ENCODE data around the gene PLEKHM2.

PLEKHM2 gene

DNA sequence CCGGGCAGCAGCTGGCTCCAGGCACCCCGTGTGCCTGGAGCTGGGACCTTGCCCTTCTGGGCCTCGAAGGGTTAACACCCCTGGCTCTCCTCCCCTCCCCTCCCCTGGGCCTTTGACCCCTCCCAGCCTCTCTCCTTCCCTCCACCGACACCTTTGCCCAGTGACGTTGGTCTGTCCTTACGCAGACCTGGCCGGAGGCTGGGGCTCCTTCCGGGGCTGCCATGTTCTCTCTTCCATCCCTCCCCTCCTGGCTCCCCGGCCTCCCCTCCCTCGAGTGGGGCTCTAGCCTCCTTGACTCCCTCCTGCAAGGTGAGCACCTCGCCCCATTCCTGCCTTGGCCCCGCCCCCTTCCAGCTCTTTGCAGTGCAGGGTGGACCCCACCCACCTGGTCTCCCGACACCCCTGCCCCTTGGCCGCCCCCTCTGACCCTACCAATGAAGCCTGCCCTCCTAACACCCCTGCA is 58.2 kb downstream of the PLEKHM2 start, which contains the start of gene TMEM82:
Gene TMEM82, plus strand, starts transcription at position 161 of the 463 bp plus-strand sequence. Its CDS starts 61 bp downstream, at position 222.
- DNase-seq: no peak

DNA sequence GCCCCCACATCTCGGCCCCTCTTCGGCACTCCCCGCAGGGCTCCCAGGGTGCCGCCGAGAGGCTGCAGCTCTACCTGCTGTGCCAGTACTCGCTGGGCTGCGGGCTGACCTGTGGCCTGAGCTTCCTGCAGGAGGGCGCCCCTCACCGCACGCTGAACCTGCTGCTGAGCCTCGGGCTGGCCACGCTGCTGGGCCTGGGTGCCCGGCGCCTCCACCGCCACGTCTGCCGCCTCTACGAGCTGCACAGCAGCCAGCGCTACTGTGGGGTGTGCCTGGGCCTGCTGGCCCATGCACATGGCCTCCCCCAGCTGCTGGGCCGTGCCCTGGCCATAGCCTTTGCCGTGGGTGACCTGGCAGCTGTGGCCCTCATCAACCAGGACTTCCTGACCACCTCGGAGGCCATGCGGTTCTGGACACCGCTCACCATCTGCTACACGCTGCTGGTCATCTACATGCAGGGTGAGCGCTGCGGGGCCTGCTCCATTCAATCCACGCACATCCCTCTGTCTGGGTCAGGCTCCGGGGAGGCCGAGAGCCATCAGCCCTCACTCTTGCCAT is 60.1 kb downstream of the PLEKHM2 start:
- DNase-seq: no peak

DNA sequence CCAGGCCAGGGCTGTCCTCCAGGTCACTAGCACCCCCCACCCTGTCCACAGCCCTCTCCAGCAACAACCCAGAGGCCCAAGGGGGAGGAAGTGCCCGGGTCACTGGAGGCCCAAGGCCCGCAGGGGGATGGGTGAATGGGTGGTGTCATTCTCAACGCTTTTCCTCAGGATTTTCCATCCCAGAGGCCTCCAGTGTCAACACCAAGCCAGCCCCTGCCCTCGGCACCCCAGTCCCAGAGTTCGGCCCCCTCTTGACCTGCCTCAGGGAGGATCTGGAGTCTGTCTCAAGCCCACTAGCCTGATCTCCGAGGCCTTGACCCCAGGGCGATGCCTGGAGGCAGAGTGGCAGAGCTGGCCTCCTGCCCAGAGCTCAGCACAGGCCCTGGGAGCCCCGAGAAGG is 63.3 kb downstream of the PLEKHM2 start:
- no peak for DNase-seq

DNA sequence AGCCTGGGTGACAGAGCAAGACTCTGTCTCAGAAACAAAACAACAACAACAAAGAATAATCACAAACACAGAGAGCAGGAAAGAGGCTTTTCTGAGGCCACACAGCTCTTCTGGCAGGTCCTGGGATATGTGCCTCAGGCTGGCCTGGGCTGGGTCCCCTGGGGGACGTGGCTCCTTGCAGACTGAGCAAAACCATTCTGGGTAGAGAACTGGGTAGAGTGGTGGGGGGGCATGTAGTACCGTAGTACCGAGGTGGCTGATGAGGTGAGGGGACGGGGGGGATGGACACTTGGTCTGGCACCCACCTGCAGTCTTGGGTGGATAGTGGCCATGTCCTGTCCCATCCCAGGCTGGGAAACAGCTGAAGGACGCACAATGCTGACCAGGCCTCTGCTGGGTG is 64.1 kb downstream of the PLEKHM2 start:
- no peak for DNase-seq

DNA sequence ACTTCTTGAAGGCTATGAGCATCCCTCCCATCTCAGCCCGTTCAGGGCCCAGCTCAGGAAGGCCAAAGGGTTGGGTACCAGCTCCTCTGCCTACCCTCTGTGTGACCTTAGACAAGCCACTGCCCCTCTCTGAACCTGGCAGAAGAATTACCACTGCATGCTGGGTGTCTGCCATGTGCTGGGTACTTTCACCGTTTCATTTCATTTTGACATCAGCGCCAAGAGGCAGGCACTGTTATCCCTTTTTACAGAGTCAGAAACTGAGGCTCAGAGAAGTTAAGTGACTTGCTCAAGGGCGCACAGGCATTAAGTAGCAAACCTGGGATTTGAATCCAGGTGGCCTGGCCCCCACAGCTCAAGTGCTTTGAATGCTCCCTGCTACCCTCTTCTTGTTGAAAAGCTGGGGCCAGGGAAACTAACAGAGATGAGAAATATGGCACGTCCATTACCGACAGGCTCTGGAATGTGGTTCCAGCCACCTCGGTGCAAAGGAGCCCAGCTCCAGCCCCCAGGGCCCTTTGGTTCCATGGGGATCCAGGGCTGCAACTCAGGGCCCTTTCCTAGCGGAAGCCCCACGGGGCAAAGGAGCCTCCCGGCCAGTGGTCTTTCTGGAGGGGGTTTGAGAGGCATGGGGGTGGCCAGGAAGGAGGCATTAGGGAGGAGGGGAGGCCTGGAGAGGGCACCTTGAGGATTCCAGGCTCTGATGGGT is 64.7 kb downstream of the PLEKHM2 start:
- DNase-seq: no peak

DNA sequence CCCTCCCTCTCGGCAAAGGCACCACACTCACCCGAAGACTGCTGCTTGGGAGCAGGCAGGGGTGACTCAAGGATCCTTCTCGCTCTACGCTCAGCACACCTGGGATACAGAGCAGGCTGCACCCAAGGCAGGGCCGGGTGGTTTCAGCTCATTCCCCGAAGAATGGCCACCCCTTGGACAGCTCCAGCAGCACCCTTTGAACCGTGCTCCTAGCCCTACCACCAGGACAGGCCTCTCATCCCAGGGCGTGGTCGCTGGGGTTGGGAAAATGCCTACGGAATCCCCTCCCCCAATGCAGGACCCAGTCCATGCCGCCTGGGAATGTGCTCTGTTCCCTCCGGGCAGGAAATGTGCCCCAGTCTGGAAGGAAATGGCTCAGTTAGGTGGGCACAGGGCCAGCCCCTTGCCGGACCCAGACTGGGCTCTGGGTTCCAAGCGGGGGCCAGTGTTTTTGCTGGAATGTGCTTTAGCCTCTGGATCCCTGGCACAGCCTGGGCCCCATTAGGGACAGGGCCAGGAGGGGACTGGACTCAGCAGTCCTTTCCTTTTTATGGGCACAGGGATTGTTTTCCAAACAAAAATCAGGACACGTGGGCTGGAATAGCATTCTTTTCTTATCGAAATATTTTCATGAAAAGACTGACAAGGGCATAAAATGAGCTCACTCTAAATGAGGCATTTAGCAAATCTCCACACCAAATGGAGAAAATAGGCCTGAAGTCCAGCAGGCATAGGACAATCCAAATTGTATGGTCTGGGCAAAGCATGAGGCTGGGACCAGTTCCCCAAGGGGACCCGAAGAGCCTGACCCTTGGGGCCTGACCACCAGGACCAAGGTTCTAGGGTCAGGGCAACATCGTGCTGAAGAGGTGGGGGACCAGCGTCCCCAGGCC is 65.5 kb downstream of the PLEKHM2 start:
- DNase-seq: no peak

DNA sequence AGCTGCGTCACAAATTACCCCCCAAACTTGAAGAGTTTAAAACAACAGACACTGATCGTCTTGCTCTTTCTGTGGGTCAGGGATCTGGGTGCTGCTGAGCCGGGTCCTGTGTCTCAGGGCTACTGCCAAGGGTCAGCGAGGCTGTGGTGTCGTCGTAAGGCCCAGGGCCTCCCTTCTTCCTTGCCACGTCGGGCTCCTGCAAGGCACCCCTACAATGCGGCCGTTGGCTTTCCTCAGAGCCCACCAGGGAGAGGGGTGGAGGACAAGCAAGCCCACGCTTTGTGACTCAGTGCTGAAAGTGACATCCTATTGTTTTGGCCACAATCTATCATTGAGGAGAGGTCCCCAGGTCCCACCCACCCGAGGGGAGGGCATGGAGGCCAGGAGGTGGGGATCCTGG is 66.8 kb downstream of the PLEKHM2 start:
- no peak for DNase-seq

DNA sequence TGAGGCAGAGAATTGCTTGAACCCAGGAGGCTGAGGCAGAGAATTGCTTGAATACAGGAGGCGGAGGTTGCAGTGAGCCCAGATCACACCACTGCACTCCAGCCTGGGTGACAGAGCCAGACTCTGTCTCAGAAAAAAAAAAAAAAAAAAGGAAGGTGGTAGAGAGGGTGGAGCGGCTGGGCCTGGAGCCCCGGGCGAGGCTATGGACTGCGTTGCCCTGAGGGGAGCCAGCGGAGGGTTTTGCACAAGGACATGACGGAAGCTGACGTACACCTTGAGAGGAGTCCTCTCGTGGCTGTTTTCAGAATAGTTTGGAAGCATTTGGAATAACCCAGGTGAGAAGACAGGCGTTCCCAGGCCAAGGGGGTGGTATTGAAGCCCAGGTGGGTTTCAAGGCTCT is 67.6 kb downstream of the PLEKHM2 start:
- DNase-seq: no peak

DNA sequence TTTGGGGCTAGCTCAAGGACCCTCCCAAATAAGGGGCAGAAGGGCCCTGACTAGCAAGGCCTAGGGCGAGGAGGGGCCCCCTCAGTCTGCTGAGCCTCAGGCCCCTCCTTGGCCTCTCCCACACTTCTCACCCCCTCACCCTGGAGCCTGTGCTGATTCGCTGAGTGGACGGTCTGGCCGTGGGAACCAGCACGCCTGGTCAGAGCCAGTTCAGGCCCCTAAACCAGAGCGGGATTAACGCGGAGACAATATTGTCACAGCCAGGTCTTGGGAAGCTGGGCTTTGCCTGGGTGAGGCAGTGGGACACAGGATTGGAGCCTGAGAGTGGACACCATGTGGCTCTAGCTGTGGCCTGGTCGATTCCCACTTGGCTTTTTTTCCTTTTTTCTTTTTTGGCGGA is 69.7 kb downstream of the PLEKHM2 start:
- DNase-seq: no peak

DNA sequence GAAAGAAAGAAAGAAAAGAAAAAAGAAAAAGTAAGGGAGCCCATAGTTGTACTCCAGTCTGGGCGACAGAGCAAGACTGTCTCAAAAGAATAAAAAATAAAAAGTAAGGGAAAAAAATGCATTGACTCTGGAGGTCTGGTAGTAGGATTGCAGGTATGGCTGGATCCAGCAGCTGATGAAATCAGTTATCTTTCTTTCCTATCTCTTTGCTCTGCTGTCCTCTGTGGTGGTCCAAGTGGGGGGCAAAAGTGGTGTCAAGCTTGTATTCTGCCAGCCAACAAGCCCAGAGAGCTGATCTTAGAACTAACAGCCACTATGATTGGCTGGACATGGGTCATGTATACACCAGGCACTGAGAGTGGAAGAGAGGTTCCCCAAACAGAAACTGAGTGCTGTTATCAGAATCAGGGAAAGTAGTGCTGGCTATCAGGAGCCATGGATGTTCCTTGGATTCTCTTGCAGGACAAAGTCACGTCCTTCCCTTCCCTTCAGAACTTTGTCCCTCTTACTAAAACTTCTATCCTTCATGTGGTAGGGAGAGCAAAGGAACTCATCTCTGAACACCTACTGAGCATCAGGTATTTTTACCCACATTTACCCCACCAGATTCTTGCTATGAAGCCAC is 71.0 kb downstream of the PLEKHM2 start:
- no peak for DNase-seq

DNA sequence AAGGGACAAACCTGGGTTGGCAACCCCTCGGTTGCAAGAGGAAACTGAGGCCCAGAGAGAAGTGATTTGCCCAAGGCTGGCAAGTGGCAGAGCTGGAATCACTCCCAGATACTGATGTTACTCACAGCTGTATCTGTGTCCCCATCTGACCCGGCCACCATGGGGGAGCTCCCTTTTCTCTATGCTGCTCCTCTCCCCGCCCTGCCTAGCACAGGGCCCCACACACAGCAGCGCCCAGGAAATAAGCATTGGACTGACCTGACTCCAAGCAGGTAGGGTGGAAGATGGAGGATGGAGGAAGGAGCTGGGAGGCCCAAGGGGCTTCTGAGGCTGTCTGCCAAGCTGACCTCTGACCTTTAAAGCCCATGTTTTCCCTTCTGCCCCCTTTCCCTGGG is 71.5 kb downstream of the PLEKHM2 start:
- DNase-seq: no peak

DNA sequence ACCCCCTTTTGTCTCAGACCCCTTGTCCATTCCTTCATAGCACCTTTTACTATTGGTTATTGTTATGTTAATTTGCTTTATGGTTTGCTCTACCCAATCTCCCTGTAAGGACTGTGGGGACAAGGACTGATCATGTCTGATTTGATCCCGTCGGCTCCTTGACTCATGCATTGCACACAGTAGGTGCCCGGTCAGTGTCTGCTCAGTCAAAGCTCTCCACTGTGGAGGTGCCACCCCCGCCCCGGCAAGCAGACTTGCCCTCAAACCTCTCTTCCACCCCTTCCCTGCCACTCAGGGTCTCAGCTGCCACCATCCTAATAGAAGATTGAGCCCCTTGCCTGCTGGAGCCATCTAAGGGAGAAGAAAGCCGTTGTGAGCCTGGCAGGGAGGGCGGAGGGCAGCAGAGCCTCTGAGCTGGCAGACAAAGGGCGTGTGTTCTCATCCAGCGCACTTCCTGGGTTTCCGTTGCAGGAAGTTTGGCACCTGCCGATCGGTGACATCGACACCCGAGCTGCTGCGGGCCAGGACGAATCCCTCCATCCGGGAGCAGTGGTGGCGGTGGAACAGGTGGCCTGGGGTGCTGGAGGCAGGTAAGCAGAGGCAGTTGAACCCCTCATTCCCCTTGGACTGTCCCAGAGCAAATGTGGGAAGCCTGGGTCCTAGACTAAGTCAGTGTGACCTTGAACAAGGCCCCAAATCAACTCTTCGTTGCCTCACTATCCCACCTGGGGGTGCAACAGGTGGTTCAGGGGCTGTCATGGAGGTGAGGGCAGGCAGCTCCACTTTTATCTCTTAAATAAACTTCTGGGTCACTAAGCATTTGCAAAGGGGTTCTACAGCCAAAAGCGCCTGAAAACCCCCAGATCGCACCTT is 72.3 kb downstream of the PLEKHM2 start:
- DNase-seq: no peak

DNA sequence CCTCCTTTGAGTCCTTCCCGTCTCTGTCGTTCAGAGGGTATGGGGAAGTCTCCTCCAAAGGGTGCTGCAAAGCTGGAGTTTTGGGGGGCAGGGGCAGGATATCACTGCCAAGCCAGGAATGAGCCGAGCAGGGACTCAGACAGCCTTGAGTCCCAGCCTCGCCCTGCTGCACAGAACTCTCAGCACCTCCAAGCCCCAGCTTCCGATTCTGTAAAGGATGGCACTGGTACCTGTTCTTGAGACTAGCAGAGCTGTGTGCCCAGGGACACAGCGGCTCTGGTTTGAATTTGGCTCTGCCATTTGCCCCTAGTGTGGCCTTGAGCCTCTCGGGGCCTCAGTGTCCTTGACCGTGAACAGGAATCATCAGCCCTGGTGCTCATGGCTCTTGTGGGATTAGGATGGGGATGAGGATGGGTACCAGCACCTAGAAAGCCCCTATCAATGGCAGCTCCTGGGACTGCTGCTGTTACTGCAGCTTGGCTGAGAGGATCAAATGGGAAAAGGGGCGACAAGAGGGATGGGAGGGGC is 73.0 kb downstream of the PLEKHM2 start:
- DNase-seq: no peak

DNA sequence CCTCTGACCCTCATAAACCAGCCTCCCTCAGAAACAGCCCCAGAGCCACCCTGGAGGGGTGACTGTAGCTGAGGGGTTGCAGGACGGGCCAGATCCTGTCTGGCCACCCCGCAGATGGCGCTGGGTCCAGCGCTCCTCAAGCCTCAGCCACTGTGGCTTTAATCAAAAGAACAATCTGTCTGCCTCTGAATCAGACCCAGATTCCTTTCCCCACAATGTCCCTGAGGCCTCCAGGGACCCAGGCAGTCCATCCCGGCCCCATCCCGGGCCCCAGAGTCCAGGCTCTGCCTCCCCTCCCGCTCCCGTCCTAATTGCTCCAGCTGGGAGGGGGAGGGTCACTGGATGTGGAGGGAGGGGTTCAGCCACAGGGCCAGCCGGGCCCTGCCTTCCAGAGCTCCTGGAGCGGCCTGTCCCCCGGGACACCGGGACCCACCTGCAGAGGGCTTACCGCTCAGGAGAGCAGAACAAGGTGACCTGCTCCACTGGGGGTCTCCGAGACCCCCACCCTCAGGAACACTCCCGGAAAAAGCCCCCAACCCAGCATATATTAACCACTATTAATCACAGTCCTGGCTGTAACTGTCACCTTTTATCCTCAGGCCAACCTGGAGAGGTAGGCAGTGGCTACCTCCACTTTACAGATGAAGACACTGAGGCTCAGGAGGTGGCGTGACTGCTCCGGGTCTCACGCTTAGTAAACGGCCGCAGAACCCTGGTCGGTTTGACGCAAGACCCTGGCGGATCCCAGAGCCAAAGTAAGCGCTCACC is 73.6 kb downstream of the PLEKHM2 start:
- DNase-seq: no peak

DNA sequence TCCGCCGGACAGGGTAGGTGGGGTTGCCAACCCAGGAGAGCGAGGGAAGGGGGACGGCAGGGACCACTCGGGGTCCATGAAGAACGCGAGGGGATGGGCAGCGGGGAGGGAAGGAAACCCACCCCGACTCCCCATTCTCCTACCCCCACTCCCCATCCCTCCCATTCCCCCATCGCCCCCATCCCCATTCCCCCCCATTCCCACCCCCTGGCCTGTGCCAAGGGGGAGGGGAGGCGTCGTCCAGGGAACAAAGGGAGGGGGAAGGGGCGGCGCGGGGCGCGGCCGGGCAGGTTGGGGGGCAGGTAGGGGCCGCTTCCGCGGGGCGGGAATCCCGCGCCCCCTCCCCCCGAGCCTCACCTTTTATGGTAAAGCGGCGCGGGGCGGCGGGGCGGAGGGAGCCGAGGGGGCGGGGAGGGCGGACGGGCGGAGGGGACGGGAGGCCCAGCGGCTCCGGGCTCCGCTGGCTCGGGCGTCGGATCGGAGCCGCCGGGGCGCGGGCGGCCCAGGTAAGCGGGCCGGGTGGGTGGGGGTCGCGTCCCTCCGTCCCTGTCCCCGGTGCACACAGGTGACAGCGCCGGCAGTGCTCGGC is 74.3 kb downstream of the PLEKHM2 start, which contains the start of gene FBLIM1:
Gene FBLIM1, plus strand, starts transcription at position 453 of the 589 bp plus-strand sequence. CDS start 6,189 bp downstream, outside the sequence.
- no peak for DNase-seq

DNA sequence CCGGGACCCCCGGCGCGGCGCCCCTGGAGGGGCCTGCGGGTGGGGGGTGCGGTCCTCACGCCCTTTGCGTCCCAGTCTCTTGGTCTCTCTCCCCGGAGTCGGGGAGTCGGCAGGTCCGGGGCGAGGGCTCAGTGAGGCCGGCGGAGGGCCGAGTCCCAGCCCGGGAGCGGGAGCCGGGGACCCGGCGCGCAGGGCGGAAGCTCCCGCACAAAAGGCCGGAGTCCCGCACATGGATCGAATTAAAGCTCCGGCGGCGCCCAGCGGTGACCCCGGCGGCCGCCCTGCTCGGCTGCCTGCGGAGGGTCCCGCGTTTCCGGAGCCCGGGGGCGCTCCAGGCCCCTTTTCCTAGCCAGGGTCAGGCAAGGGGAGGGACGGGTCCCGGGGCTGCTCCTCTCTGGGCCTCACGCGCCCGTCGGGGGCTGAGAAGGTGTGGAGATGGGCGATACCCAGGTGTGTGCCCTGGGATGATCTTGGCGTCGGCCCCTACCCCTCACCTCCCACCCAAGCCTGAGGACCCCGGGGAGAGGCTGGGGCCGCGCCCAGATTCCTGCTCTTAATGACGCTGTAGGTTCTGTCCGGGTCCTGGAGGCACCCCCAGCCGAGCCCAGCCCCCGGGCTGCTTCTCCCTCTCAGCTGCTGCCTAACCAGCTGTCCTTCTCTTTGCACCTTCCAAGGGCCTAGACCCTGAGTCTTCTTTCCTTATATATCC is 75.0 kb downstream of the PLEKHM2 start:
- no peak for DNase-seq

DNA sequence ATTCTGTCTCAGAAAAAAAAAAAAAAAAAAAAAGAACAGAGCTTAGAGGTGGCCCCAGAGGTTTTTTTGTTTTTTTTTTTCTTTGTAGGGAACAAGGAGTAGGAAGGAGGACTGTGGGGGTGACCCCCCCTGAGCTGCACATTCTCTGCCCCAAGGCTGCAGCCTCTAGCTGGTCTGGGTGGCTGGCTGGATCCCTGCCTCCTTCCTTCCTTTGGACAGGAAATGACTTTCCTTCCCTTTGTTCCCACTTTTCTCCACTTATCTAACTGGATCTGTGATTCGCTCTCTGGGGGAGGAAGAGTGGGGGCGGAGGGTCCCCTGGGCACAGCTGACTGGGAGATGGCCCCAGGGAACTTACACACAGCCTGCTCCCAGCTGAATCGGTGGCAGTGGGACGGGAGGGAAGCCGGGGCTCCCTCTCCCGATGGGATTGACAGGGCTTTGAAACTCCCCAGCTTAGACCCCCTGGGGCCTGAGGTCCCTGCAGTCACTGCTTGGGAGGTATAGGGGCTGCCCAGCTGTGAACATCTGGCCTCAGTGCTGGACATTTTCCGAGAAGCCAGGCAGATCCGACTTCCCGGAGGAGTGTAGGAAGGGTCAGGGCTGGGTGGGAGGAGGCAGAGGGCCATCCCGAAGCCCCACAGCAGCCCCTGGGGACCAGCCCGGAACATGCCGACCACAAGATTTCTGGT is 76.5 kb downstream of the PLEKHM2 start:
- no peak for DNase-seq

DNA sequence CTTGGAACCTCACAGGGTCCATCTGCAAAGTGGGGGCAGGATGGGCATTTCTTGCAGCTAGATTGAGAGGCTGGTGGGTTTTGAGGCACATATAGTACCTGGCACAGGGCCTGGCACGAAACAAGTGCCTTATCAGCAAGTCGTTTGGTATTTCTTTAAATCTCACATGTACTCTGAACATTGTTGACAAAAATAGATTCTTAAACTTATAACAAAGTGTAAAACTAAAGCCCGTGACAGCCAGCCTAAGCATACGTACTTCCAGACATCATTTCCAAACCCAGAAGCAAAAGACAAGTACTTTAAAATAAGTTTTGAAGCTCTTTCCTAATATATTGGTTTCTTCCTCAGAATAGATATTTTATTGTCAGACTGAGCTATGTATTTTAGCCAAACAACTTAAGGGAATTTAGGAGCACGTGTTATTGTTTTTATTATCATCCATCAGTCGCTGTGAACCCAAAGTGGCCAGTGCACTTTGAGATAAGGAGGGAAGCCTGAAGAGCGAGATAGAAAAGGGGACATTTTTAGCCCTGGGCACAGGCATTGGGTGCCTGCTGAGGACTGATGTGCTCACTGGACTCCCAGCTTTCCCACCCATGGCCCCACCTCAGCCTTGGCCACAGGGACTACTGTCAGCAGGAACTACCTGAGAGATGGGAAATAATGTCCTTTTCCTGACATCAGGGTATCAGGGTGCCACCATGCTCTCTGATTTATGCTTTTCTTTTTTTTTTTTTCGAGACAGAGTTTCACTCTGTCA is 77.4 kb downstream of the PLEKHM2 start:
- DNase-seq: no peak

DNA sequence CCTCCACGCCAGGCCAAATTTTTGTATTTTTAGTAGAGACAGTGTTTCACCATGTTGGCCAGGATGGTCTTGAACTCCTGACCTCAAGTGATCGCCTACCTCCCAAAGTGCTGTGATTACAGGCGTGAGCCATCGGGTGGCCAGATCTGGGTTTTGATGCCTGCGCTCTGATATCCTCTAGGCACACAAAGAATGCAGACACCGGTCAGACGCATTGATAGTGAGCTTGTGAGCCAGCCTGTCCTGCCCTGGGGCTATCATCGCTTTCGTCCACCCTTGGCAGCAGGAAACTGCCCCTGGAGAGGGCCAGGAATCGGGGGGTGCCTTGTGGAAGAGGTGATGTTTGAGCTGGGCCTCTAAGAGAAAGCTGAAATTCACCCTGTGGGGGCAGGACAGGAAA is 78.4 kb downstream of the PLEKHM2 start:
- no peak for DNase-seq
